Heart left ventricle (tissue), 13 donors: ENCODE data around the gene SCYGR6.

Source experiments
- POLR2A ChIP-seq, 2 donors: fragments of 450-650 bp; IDR thresholded peaks; one replicate each; pipeline ENCODE4 v1.6.1; 2017; ENCODE audit warnings: antibody characterized with exemption in 2 of 2, mild to moderate bottlenecking in 2 of 2, moderate library complexity in 2 of 2
- TF ChIP-seq, protein P1 (sequence below), 12 donors: fragments of 200-600 bp; sonication (generic) in 4 of 12; IDR thresholded peaks; one replicate each; pipeline versions ENCODE4 v1.5.0 to v1.8.0; 2018 to 2022; ENCODE audit warnings: antibody characterized with exemption in 12 of 12, mild to moderate bottlenecking in 5 of 12
- donor health status: ischemic (EF 13 %, LVEDD 7.1; RV severe dilation, severe dysfunction).
- donor health status: DM: no; HTN: yes; CAD: no.
- donor health status: DM: no; HTN: no; CAD: no.
- donor health status: ischemic (EF 25% LVEDD 6.9; RV normal size, moderate dysfunction).
- donor health status: ischemic (EF 25% LVEDD 5.7; RV mildly dilated, moderate dysfunction).
- donor health status: ischemic (EF 35%, LVEDD 5.7; RV mildly dilated, moderate dysfunction).
- donor health status: nonischemic (EF 11% LVEDD 7.7; RV severe dilation, severe dysfunction).
- donor health status: DM: yes; HTN: yes; CAD: no.
- donor health status: PGD.
- donor health status: ischemic (EF 29% LVEDD 5.4; RV normal size, mild dysfunction).
- donor health status: nonischemic (EF 23%, LVEDD 6.1; RV moderate dilation, normal function).

DNA sequence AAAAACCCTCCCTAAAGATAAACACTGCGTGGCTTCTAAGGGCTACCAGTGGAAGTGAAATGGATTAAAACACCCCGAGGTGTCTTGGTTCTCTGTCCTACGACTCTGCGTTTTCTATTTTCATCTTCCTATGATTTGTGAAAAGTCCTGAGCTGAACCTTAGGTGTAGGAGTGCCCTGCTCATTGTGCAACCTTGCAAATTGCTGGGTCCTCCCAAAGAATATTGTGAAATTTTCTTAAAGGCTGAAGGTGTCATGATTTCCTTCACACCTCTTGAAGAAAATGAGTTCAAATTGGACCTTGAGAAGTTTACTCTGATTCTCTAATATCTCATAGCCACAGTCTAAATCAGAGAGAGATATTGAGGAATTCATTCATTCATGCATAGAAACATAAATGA lies 4.9 kb downstream of the SCYGR6 start:
- TF ChIP-seq, protein P1, sequence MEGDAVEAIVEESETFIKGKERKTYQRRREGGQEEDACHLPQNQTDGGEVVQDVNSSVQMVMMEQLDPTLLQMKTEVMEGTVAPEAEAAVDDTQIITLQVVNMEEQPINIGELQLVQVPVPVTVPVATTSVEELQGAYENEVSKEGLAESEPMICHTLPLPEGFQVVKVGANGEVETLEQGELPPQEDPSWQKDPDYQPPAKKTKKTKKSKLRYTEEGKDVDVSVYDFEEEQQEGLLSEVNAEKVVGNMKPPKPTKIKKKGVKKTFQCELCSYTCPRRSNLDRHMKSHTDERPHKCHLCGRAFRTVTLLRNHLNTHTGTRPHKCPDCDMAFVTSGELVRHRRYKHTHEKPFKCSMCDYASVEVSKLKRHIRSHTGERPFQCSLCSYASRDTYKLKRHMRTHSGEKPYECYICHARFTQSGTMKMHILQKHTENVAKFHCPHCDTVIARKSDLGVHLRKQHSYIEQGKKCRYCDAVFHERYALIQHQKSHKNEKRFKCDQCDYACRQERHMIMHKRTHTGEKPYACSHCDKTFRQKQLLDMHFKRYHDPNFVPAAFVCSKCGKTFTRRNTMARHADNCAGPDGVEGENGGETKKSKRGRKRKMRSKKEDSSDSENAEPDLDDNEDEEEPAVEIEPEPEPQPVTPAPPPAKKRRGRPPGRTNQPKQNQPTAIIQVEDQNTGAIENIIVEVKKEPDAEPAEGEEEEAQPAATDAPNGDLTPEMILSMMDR (IDR thresholded peaks at IDR 0.05): no peak
- TF ChIP-seq POLR2A (IDR thresholded peaks at IDR 0.05): no peak
